ENCODE measurements around the gene SHPK. TPM values are rescaled to one million over a fixed set of nuclear protein-coding genes. Genes with fewer than 3 reads are reported as not detected.

Gene SHPK
- total RNA-seq, 2 donors from 2014 or later = 3.3 to 4.2 TPM

- Histone ChIP-seq H3K27me3 (no peaks in the 10 kb centered on the region), H3K27ac (peak overlapping the region; percentile 57 to 80), H3K4me1 (peaks cover 0 to 31% of the 10 kb centered on the region in 2 donors), H3K36me3 (peaks cover 12% of the 10 kb centered on the region), H3K4me3 (no peak overlapping the region), H3K9me3 (no peaks in the 10 kb centered on the region)
- no peak for DNase-seq (ENCODE audit: low spot score)
- TF ChIP-seq, protein P1, sequence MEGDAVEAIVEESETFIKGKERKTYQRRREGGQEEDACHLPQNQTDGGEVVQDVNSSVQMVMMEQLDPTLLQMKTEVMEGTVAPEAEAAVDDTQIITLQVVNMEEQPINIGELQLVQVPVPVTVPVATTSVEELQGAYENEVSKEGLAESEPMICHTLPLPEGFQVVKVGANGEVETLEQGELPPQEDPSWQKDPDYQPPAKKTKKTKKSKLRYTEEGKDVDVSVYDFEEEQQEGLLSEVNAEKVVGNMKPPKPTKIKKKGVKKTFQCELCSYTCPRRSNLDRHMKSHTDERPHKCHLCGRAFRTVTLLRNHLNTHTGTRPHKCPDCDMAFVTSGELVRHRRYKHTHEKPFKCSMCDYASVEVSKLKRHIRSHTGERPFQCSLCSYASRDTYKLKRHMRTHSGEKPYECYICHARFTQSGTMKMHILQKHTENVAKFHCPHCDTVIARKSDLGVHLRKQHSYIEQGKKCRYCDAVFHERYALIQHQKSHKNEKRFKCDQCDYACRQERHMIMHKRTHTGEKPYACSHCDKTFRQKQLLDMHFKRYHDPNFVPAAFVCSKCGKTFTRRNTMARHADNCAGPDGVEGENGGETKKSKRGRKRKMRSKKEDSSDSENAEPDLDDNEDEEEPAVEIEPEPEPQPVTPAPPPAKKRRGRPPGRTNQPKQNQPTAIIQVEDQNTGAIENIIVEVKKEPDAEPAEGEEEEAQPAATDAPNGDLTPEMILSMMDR (IDR thresholded peaks at IDR 0.05) = no peak
Observed at GRCh38 chr17:3658784-3659449, 22.9 kb upstream of the SHPK start.

DNA sequence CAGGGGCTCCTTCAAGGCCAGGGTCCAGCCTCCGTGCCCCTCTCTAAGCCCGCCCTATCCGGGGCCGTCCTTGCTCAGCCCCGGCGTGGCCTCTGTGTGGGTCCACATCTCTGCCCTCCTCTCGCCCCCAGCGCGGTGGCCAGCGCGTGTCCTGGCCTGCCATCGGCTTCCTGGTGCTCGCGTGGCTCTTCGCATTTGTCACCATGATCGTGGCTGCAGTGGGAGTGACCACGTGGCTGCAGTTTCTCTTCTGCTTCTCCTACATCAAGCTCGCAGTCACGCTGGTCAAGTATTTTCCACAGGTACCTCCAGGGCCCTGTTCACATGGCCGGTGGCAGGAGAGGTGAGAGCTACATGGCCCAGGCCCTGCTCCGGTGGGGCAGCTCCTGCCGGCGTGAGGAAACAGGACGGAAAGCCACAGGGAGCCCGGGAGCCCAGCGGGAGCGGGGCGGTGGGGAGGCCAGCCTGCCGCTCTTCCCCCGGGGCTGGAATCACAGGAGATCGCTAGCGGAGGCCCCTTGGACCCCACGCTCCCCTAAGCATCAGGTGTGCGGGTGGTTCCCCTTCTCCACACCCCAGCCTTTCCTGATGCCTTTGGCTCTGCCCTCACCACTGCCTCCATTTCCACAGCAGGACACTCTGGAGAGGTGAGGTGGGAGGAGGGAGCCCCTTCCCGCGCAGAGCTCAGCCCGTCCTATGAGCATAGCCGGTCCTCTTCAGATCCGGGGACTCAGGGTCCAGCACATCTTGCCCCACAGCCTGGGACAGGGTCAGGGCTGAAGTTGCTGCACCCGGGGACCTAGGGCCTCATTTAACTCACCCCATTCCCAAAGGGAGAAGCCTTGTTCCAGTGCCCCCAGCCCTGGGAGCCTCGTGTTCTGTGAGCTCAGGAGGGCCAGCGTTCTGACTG lies 22.1 kb upstream of the SHPK start:
- Histone ChIP-seq H3K27ac (peak overlapping the region in 1 of 2 donors; percentile 80), H3K9me3 (no peaks in the 10 kb centered on the region), H3K4me1 (peaks cover 0 to 31% of the 10 kb centered on the region in 2 donors), H3K27me3 (no peaks in the 10 kb centered on the region), H3K4me3 (no peak overlapping the region), H3K36me3 (peaks cover 4% of the 10 kb centered on the region)
- no peak for DNase-seq (ENCODE audit: low spot score)
- TF ChIP-seq, protein P1 (IDR thresholded peaks at IDR 0.05) = no peak

DNA sequence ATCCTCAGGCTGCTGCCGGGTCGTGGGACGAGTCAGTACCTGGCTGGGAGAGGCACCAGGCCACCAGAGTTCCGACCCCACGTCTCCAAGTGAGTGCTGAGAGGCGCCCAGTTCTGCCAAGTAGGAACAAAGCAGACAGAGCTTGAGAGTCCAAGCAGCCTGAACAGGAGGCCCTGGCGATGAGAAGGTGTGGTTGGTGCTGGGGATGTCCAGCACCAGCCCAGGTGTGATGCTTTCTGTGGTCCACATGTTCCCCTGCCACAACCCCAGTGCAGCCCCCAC lies 21.5 kb upstream of the SHPK start:
- no peak for DNase-seq (ENCODE audit: low spot score)
- Histone ChIP-seq H3K9me3 (no peaks in the 10 kb centered on the region), H3K36me3 (no peaks in the 10 kb centered on the region), H3K27ac (no peak overlapping the region), H3K4me1 (peaks cover 0 to 31% of the 10 kb centered on the region in 2 donors), H3K27me3 (no peaks in the 10 kb centered on the region), H3K4me3 (no peak overlapping the region)
- TF ChIP-seq, protein P1 (IDR thresholded peaks at IDR 0.05) = no peak

DNA sequence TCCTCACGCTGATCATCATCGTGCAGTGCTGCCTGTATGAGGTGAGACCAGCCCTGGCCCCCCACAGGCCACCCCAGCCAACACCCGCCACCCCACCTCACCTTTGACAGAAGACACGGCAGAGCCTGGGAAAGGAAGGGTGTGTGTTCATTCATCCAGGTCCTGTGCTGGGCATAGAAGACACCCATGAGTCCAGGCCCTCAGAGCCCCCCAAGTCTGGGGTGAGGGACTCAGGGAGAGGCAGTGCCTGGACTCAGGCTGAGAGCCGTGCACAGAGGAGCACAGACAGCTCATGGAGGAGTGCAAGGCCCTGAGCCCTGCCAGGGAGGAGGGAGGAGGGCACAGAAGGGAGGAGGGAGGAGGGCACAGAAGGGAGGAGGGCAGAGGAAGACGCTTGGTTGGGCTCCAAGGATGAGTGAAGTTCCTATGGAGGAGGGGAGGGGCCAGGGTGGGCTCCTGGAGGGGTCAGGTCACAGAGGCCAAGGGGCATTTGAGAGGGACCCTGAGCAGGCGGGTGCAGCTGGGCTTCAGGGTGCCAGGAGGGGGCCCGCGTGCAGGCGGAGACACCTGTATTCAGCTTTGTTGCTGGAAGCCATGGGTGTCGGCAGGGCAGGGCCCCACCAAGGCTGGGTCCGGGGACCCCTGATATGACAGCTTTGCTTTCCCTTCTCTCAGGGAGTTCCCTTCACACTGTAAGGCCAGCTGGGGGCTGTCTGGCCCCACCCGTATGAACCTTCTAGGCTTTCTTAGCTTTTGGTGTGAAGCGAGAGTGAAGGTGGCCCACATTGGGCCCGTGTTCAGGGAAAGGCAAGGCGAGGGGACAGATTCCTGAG lies 20.9 kb upstream of the SHPK start:
- Histone ChIP-seq H3K4me1 (peaks cover 0 to 31% of the 10 kb centered on the region in 2 donors), H3K27me3 (no peaks in the 10 kb centered on the region), H3K27ac (no peak overlapping the region), H3K36me3 (no peaks in the 10 kb centered on the region), H3K4me3 (no peak overlapping the region), H3K9me3 (no peaks in the 10 kb centered on the region)
- TF ChIP-seq, protein P1 (IDR thresholded peaks at IDR 0.05) = no peak
- DNase-seq (ENCODE audit: low spot score) = no peak

- Histone ChIP-seq H3K27me3 (no peaks in the 10 kb centered on the region), H3K4me3 (no peak overlapping the region), H3K9me3 (no peaks in the 10 kb centered on the region), H3K27ac (no peak overlapping the region), H3K36me3 (no peaks in the 10 kb centered on the region), H3K4me1 (peaks cover 0 to 31% of the 10 kb centered on the region in 2 donors)
- TF ChIP-seq, protein P1 (IDR thresholded peaks at IDR 0.05) = no peak
- no peak for DNase-seq (ENCODE audit: low spot score)
Observed at GRCh38 chr17:3656353-3656752, 20.3 kb upstream of the SHPK start.

All from right atrium auricular region (tissue), 2 donors.